Hematopoietic multipotent progenitor cell treated with erythropoietin and hydrocortisone succinate and interleukin-3 and kit ligand, for 8 days (in vitro differentiated cells): ENCODE results near the gene MFAP3.
"Not testable (repeated sequence)": the region's sequence is repeated elsewhere in the genome, so short reads cannot be mapped to it uniquely, and the experiment has no call there.

Source experiments
- DNase-seq: peaks from one replicate; pipeline ENCODE4 v3.0.0-alpha.2; 2015

MFAP3 gene

GRCh38 chr5:154038707-154039457 lies at the start of gene MFAP3, which contains the start of gene FAM114A2:
TSS of gene MFAP3 (plus strand) at chr5:154038967. CDS start at chr5:154049723, 10,756 bp downstream.
TSS of gene FAM114A2 (minus strand) at chr5:154038910. CDS start at chr5:154034953, 3,957 bp downstream.
- peak; percentile 93 for DNase-seq

GRCh38 chr5:153991168-153991567 lies 47.6 kb upstream of the MFAP3 start:
- DNase-seq, result no peak

- no peak for DNase-seq
Measured at GRCh38 chr5:153998010-153998409, 40.8 kb upstream of the MFAP3 start.

GRCh38 chr5:153998768-153999167 lies 40.0 kb upstream of the MFAP3 start:
- DNase-seq, result no peak

- no peak for DNase-seq
Measured at GRCh38 chr5:153999995-154000394, 38.8 kb upstream of the MFAP3 start.

- no peak for DNase-seq
Measured at GRCh38 chr5:154000703-154001102, 38.1 kb upstream of the MFAP3 start.

- DNase-seq, result no peak
Measured at GRCh38 chr5:154002093-154002492, 36.7 kb upstream of the MFAP3 start.

GRCh38 chr5:154002511-154003020 lies 36.2 kb upstream of the MFAP3 start:
- DNase-seq, result no peak

- DNase-seq, result no peak
Measured at GRCh38 chr5:154005648-154006047, 33.1 kb upstream of the MFAP3 start.

- DNase-seq, result no peak
Measured at GRCh38 chr5:154010660-154011059, 28.1 kb upstream of the MFAP3 start.

GRCh38 chr5:154015071-154015693 lies 23.6 kb upstream of the MFAP3 start:
- DNase-seq, result no peak

GRCh38 chr5:154018919-154019318 lies 19.8 kb upstream of the MFAP3 start:
- not testable (repeated sequence) for DNase-seq

- peak; percentile 94 for DNase-seq
Measured at GRCh38 chr5:154025951-154026350, 12.8 kb upstream of the MFAP3 start.

- DNase-seq, result peak; percentile 22
Measured at GRCh38 chr5:154031937-154032489, 6.8 kb upstream of the MFAP3 start.

GRCh38 chr5:154034944-154035343 lies 3.8 kb upstream of the MFAP3 start:
- no peak for DNase-seq

- peak; percentile 81 for DNase-seq
Measured at GRCh38 chr5:154038261-154038706, 483 bp upstream of the MFAP3 start.

- DNase-seq, result no peak
Measured at GRCh38 chr5:154039458-154039829, 677 bp downstream of the MFAP3 start.

- no peak for DNase-seq
Measured at GRCh38 chr5:154042766-154043165, 4.0 kb downstream of the MFAP3 start.

- DNase-seq, result no peak
Measured at GRCh38 chr5:154044099-154044498, 5.3 kb downstream of the MFAP3 start.

- peak; percentile 46 for DNase-seq
Measured at GRCh38 chr5:154044581-154044980, 5.8 kb downstream of the MFAP3 start.

GRCh38 chr5:154046486-154046885 lies 7.7 kb downstream of the MFAP3 start:
- DNase-seq, result no peak

GRCh38 chr5:154047324-154047723 lies 8.6 kb downstream of the MFAP3 start:
- no peak for DNase-seq

GRCh38 chr5:154049636-154050035 lies 10.9 kb downstream of the MFAP3 start:
- no peak for DNase-seq

- no peak for DNase-seq
Measured at GRCh38 chr5:154053468-154053867, 14.7 kb downstream of the MFAP3 start.
